T-cell (primary cell): ENCODE results near the gene SLC5A2. TPM values are rescaled to one million over a fixed set of nuclear protein-coding genes. Genes with fewer than 3 reads are reported as not detected.
"Not testable (repeated sequence)": the region's sequence is repeated elsewhere in the genome, so short reads cannot be mapped to it uniquely, and the experiment has no call there.

Experiments
- ATAC-seq, 4 experiments: fragments of 200-7000 bp in 3 of 4; fragments of 150-1000 bp in 1 of 4; cut with Tn5 transposase; replicated peaks in 1 of 4; 1 replicate in 3 of 4; 2 replicates in 1 of 4; pipeline ENCODE4 v1.10.0; 2021; ENCODE audit warnings: moderate library complexity in 3 of 4, mild to moderate bottlenecking in 2 of 4, moderate number of reproducible peaks in 1 of 4
- CTCF ChIA-PET, 2 donors: fragments of 300-600 bp; sonication (Branson Sonifier 250); formaldehyde crosslinking; loops; one replicate each; lab custom pipeline; 2022; ENCODE audit warnings: antibody characterized with exemption in 2 of 2; lab: Charles Lee
- POLR2A ChIA-PET, 2 donors: fragments of 300-600 bp; sonication (Branson Sonifier 250); formaldehyde crosslinking; loops; one replicate each; lab custom pipeline; 2022; ENCODE audit warnings: antibody characterized with exemption in 2 of 2; lab: Charles Lee
- DNase-seq, 35 experiments: peaks; one replicate each; pipeline versions ENCODE4 v3.0.0 to v3.0.0-alpha.2; 2013 to 2023
- H3K27ac ChIP-seq: one replicate; pipeline ENCODE4 v1.5.1; 2013; ENCODE audit warnings: low read length
- H3K27me3 ChIP-seq, 2 experiments: replicated peaks in 1 of 2; 1 replicate in 1 of 2; 2 replicates in 1 of 2; pipeline versions ENCODE4 v1.6.1 to v1.7.0; 2013; ENCODE audit warnings: low read length in 1 of 2, mixed read lengths in 1 of 2; ENCODE audit not compliant: control insufficient read depth in 2 of 2, insufficient read depth in 2 of 2; ENCODE audit errors: extremely low read depth in 1 of 2
- H3K36me3 ChIP-seq, 2 donors: 1 replicate in 1 of 2; 2 replicates in 1 of 2; pipeline versions ENCODE4 v1.6.1 to v1.7.0; 2013; ENCODE audit warnings: low read length in 1 of 2; ENCODE audit not compliant: control insufficient read depth in 2 of 2, insufficient read depth in 1 of 2; ENCODE audit errors: extremely low read depth in 1 of 2
- H3K4me1 ChIP-seq, 2 experiments: 1 replicate in 1 of 2; 2 replicates in 1 of 2; pipeline versions ENCODE4 v1.6.1 to v1.7.0; 2013; ENCODE audit warnings: low read length in 2 of 2, mixed read lengths in 1 of 2; ENCODE audit not compliant: insufficient read depth in 2 of 2, control insufficient read depth in 1 of 2; ENCODE audit errors: extremely low read depth in 1 of 2
- H3K4me3 ChIP-seq, 2 donors: 1 replicate in 1 of 2; 2 replicates in 1 of 2; pipeline versions ENCODE4 v1.5.1 to v1.7.0; 2013; ENCODE audit warnings: mild to moderate bottlenecking in 2 of 2, low read length in 1 of 2, moderate library complexity in 1 of 2; ENCODE audit not compliant: control insufficient read depth in 1 of 2; ENCODE audit errors: extremely low read depth in 1 of 2
- H3K9me3 ChIP-seq: 2 replicates; pipeline ENCODE4 v1.7.0; 2013
- H3K27ac Mint-ChIP-seq, 2 donors: one replicate each; pipeline ENCODE4 v1.8.0; 2020 to 2021; ENCODE audit warnings: mild to moderate bottlenecking in 2 of 2, mixed read lengths in 2 of 2
- H3K27me3 Mint-ChIP-seq, 2 donors: one replicate each; pipeline ENCODE4 v1.8.0; 2021 to 2022; ENCODE audit warnings: mixed read lengths in 2 of 2
- H3K36me3 Mint-ChIP-seq: one replicate; pipeline ENCODE4 v1.8.0; 2021; ENCODE audit warnings: mixed read lengths
- H3K4me1 Mint-ChIP-seq, 3 donors: one replicate each; pipeline ENCODE4 v1.8.0; 2020 to 2022; ENCODE audit warnings: mixed read lengths in 3 of 3, mild to moderate bottlenecking in 1 of 3
- H3K4me3 Mint-ChIP-seq, 3 donors: one replicate each; pipeline ENCODE4 v1.8.0; 2020 to 2022; ENCODE audit warnings: mild to moderate bottlenecking in 3 of 3, mixed read lengths in 3 of 3, moderate library complexity in 3 of 3
- H3K9me3 Mint-ChIP-seq, 3 donors: one replicate each; pipeline ENCODE4 v1.8.0; 2020 to 2022; ENCODE audit warnings: mixed read lengths in 3 of 3
- WGBS: methylation state at CpG from one replicate; pipeline ENCODE4 v1.1.5; 2013; ENCODE audit warnings: missing lambda C conversion rate; ENCODE audit not compliant: insufficient coverage; 5-methylcytosine and 5-hydroxymethylcytosine counted together
- total RNA-seq, 35 experiments: library from RNA in 6 of 35; stranded (reverse) in 6 of 35; fragments of 120-200 nt in 1 of 35; gene quantifications; one replicate each; pipeline versions ENCODE4 v1.2.1 to v1.2.4 and lab custom pipeline; 2013 to 2026

Gene SLC5A2
- total RNA-seq, 5 donors from 2014 or later (not counting 1 experiment from before 2014, with no cell fraction given): 2.6 to 4.2 (median 3.2) TPM

GRCh38 chr16:31440516-31441184 lies 42.3 kb upstream of the SLC5A2 start:
- no peak overlapping the region for H3K27ac Mint-ChIP-seq
- H3K27me3 ChIP-seq: peaks cover 0 to 5% of the 10 kb centered on the region in 2 experiments
- no peaks in the 10 kb centered on the region for H3K9me3 ChIP-seq
- no peak overlapping the region for H3K27ac ChIP-seq
- peaks cover 0 to 10% of the 10 kb centered on the region in 2 experiments for H3K4me1 ChIP-seq
- peak overlapping the region in 1 of 3 donors; percentile 0 for H3K4me3 Mint-ChIP-seq
- no peak overlapping the region for H3K4me3 ChIP-seq
- ChIA-PET CTCF (interaction anchor here in 1 of 2 donors (0.6 kb wide), 1 partner anchor 28 kb away, joined by 4 read pairs; no protein-coding TSS in a partner anchor), POLR2A (interaction anchor here in 1 of 2 donors (0.5 kb wide), 1 partner anchor 477 kb away, joined by 6 read pairs; no protein-coding TSS in a partner anchor)
- H3K4me1 Mint-ChIP-seq: peaks cover 6 to 10% (median 7%) of the 10 kb centered on the region in 3 donors
- H3K36me3 Mint-ChIP-seq: no peaks in the 10 kb centered on the region
- ATAC-seq: no peak
- H3K36me3 ChIP-seq: no peaks in the 10 kb centered on the region
- no peak for DNase-seq
- H3K27me3 Mint-ChIP-seq: no peaks in the 10 kb centered on the region
- WGBS: 100% methylated on average over 3 of the region's 4 CpGs
- H3K9me3 Mint-ChIP-seq: no peaks in the 10 kb centered on the region

GRCh38 chr16:31441956-31442355 lies 41.0 kb upstream of the SLC5A2 start:
- H3K27ac Mint-ChIP-seq: peak overlapping the region in 1 of 2 donors; percentile 69
- H3K9me3 Mint-ChIP-seq: no peaks in the 10 kb centered on the region
- no peak for ATAC-seq
- peaks cover 6 to 10% (median 7%) of the 10 kb centered on the region in 3 donors for H3K4me1 Mint-ChIP-seq
- no peaks in the 10 kb centered on the region for H3K9me3 ChIP-seq
- peaks cover 0 to 5% of the 10 kb centered on the region in 2 experiments for H3K27me3 ChIP-seq
- WGBS: 83% methylated on average over 19 of the region's 34 CpGs
- no peaks in the 10 kb centered on the region for H3K36me3 ChIP-seq
- DNase-seq: no peak
- CTCF ChIA-PET: no interaction called here
- H3K4me3 Mint-ChIP-seq: peak overlapping the region; percentile 78 to 85 (median 83)
- H3K4me3 ChIP-seq: no peak overlapping the region
- no peaks in the 10 kb centered on the region for H3K36me3 Mint-ChIP-seq
- H3K4me1 ChIP-seq: peaks cover 0 to 10% of the 10 kb centered on the region in 2 experiments
- POLR2A ChIA-PET: no interaction called here
- no peak overlapping the region for H3K27ac ChIP-seq
- no peaks in the 10 kb centered on the region for H3K27me3 Mint-ChIP-seq

DNA sequence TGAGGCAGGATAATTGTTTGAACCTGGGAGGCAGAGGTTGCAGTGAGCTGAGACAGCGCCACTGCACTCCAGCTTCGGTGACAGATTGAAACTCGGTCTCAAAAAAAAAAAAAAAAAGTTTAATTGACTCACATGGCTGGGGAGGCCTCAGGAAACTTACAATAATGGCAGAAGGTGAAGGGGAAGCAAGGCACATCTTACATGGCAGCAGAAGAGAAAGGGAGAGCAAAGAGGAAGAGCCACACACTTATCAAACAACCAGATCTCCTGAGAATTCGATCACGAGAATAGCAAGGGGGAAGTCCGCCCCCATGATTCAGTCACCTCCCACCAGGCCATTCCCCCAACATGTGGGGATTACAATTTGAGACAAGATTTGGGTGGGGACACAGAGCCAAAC lies 37.0 kb upstream of the SLC5A2 start:
- 100% methylated on average over 2 of the region's 6 CpGs for WGBS

DNA sequence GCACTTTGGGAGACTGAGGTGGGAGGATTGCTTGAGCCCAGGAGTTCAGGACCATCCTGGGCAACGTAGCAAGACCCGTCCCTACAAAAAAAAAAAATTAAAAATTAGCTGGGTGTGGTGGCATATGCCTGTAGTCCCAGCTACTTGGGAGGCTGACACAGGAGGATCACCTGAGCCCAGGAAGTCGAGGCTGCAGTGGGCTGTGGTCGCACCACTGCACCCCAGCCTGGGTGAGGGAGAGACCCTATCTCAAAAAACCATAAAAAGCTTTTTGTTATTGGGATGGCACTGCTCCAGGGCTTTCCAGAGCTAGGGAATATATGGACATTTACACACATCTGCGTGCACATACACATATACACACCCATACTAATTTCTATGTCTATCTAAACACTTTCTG lies 31.7 kb upstream of the SLC5A2 start:
- Histone ChIP-seq H3K4me3 (no peak overlapping the region), H3K27ac (no peak overlapping the region), H3K9me3 (no peaks in the 10 kb centered on the region), H3K36me3 (no peaks in the 10 kb centered on the region), H3K27me3 (no peaks in the 10 kb centered on the region), H3K4me1 (peaks cover 3 to 14% of the 10 kb centered on the region in 2 experiments)
- no peak for DNase-seq
- Mint-ChIP-seq H3K27ac (peak overlapping the region; percentile 3 to 74), H3K27me3 (no peaks in the 10 kb centered on the region), H3K4me3 (no peak overlapping the region), H3K4me1 (peaks cover 23 to 34% (median 24%) of the 10 kb centered on the region in 3 donors), H3K36me3 (no peaks in the 10 kb centered on the region), H3K9me3 (no peaks in the 10 kb centered on the region)
- ATAC-seq: no peak
- ChIA-PET POLR2A (interaction anchor here in 1 of 2 donors (0.6 kb wide), 1 partner anchor 473 kb away, joined by 8 read pairs; no protein-coding TSS in a partner anchor), CTCF (no interaction called here)
- WGBS: 100% methylated on average over 1 of the region's 5 CpGs

More for the DNA sequence above, 37.0 kb upstream of the SLC5A2 start:
- ATAC-seq, H3K4me1 Mint-ChIP-seq, H3K4me3 ChIP-seq, H3K27ac ChIP-seq, DNase-seq, H3K27me3 ChIP-seq, H3K36me3 Mint-ChIP-seq, POLR2A ChIA-PET, H3K9me3 ChIP-seq, H3K36me3 ChIP-seq, H3K4me3 Mint-ChIP-seq, H3K9me3 Mint-ChIP-seq, H3K27me3 Mint-ChIP-seq, H3K27ac Mint-ChIP-seq: not testable (repeated sequence)
- H3K4me1 ChIP-seq: peaks cover 0 to 10% of the 10 kb centered on the region in 2 experiments
- CTCF ChIA-PET: interaction anchor here in 1 of 2 donors (0.7 kb wide), 1 partner anchor 252 kb away, joined by 3 read pairs; no protein-coding TSS in a partner anchor

DNA sequence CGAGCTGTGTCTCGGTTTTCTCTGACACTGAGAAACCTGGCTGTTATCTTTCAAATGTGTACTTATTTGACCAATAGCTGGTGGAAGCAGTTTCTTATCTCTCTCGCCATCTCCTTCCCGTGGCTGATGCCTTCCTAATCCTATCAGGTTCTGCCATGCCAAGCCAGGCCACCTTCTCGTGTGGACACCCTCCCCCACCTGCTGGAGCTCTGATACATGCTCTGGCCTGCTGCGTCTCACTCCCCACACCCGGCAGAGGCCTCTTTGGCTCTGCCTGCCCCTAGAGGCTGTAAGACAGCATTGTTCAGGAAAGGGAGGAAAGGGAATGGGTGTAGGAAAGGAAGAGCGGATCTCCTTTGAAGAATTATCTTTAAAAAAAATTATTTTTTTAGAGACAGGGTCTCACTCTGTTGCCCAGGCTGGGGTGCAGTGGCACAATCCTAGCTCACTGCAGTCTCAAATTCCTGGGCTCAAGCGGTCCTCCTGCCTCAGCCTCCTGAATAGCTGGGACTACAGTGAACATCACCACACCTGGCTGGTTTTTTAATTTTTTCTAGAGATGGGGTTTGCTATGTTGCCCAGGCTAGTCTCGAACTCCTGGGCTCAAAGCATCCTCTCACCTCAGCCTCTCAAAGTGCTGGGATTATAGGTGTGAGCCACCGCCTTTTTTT lies 31.1 kb upstream of the SLC5A2 start:
- Mint-ChIP-seq H3K27ac (peak overlapping the region in 1 of 2 donors; percentile 74), H3K27me3 (no peaks in the 10 kb centered on the region), H3K9me3 (no peaks in the 10 kb centered on the region), H3K4me3 (no peak overlapping the region), H3K36me3 (no peaks in the 10 kb centered on the region), H3K4me1 (peaks cover 23 to 39% (median 26%) of the 10 kb centered on the region in 3 donors)
- no peak overlapping the region for H3K4me3 ChIP-seq
- H3K27ac ChIP-seq: no peak overlapping the region
- no peaks in the 10 kb centered on the region for H3K9me3 ChIP-seq
- ATAC-seq (peak in 1 of 4 experiments; percentile 39), DNase-seq (no peak)
- H3K4me1 ChIP-seq: peaks cover 5 to 21% of the 10 kb centered on the region in 2 experiments
- peaks cover 0 to 3% of the 10 kb centered on the region in 2 donors for H3K36me3 ChIP-seq
- no peaks in the 10 kb centered on the region for H3K27me3 ChIP-seq
- WGBS: 50% methylated on average over 2 of the region's 11 CpGs
- ChIA-PET CTCF (no interaction called here), POLR2A (interaction anchor here in 1 of 2 donors (0.6 kb wide), 2 partner anchors 255 to 474 kb away, joined by 5 to 8 read pairs; no protein-coding TSS in a partner anchor)

GRCh38 chr16:31452631-31453106 lies 30.3 kb upstream of the SLC5A2 start:
- ChIA-PET CTCF (no interaction called here), POLR2A (no interaction called here)
- H3K9me3 Mint-ChIP-seq: no peaks in the 10 kb centered on the region
- H3K36me3 Mint-ChIP-seq: no peaks in the 10 kb centered on the region
- ATAC-seq (no peak), DNase-seq (no peak)
- H3K4me3 ChIP-seq: no peak overlapping the region
- no peak overlapping the region for H3K4me3 Mint-ChIP-seq
- peaks cover 6 to 29% of the 10 kb centered on the region in 2 experiments for H3K4me1 ChIP-seq
- H3K27ac Mint-ChIP-seq: no peak overlapping the region
- H3K9me3 ChIP-seq: no peaks in the 10 kb centered on the region
- peaks cover 0 to 4% of the 10 kb centered on the region in 2 donors for H3K36me3 ChIP-seq
- H3K27ac ChIP-seq: no peak overlapping the region
- no CpG with 5 or more reads among the region's 3 CpGs for WGBS
- peaks cover 24 to 47% (median 35%) of the 10 kb centered on the region in 3 donors for H3K4me1 Mint-ChIP-seq
- H3K27me3 Mint-ChIP-seq: no peaks in the 10 kb centered on the region
- H3K27me3 ChIP-seq: no peaks in the 10 kb centered on the region
